ENCODE results near the gene SPATA6.

SPATA6 gene

DNA sequence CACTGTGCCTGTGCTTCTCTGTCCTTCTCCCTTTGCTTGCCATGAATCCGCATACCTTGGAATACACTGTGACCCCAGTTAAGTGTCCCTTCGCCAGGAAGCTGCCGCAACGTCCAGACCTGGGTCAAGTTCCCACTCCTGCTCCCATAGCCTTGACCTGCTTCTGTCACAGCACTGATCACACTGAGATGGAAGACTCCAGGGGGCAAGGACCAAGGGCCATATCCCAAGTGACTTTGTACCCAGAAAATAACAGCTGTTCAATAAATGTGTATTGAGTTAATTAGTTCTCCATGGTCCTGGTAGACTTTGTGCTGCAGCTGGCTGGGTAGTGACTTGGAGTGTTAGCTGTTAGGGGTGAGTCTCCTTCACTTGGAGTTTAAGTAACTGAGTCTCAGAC lies 223.6 kb downstream of the SPATA6 start:
- no peak for DNase-seq

DNA sequence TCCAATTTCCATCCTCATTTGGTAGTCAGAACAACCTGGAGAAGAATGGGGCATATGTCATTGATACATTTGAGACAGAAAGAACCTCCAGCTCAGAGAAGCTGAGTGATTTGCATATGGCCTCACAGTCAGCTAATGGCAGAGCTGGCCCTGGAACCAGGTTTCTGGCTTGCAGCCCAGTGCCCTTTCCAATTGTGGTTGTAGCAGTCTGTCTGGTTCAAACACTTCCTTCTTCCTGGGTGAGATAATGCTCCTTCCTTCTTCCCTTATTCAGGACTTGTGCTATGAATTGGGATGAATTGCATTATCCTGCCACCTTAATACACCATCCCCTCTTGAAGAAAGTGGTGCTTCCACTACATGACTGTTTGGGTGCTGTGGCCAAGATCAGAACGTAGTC lies 225.3 kb downstream of the SPATA6 start:
- no peak for DNase-seq

Data from stimulated activated CD4-positive, alpha-beta T cell treated with anti-CD3 and anti-CD28 coated beads, Interleukin-2, amount 100 ng/mL, for 24 hours (primary cell).